ENCODE results near the gene BEST2. TPM values are rescaled to one million over a fixed set of nuclear protein-coding genes. Genes with fewer than 3 reads are reported as not detected.
"Not testable (repeated sequence)": the region's sequence is repeated elsewhere in the genome, so short reads cannot be mapped to it uniquely, and the experiment has no call there.

The BEST2 gene
- total and polyA plus RNA-seq, 12 donors = not detected

- H3K27me3 ChIP-seq = no peaks in the 10 kb centered on the region
Observed at GRCh38 chr19:12723641-12724426, 27.8 kb upstream of the BEST2 start, which contains the start of gene TNPO2. TNPO2 (minus strand) TSS chr19:12723932; CDS start chr19:12720977, 2,955 bp downstream.

DNA sequence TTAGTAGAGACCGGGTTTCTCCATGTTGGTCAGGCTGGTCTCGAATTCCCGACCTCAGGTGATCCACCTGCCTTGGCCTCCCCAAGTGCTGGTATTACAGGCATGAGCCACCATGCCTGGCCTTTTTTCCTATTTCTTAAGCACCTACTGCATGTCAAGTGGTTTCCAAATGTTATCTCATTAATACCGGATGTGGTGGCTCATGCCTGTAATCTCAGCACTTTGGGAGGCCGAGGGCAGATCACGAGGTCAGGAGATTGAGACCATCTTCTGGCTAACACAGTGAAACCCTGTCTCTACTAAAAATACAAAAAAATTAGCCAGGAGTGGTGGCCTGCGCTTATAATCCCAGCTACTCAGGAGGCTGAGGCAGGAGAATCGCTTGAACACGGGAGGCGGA, 26.0 kb upstream of the BEST2 start:
- DNase-seq; H3K27ac ChIP-seq; intact Hi-C loops (cut with DNase I); H3K9me3 ChIP-seq; H3K27me3 ChIP-seq; ATAC-seq; H3K4me3 ChIP-seq: not testable (repeated sequence)
- peaks cover 0 to 32% (median 10%) of the 10 kb centered on the region in 9 donors for H3K36me3 ChIP-seq
- WGBS, 2 donors = 91% methylated on average over 10 of the region's 10 CpGs
- peaks cover under 1 to 35% (median 22%) of the 10 kb centered on the region in 9 donors for H3K4me1 ChIP-seq

More at GRCh38 chr19:12723641-12724426, 27.8 kb upstream of the BEST2 start, which contains the start of gene TNPO2:
- Histone ChIP-seq H3K27ac (peak within 1 kb of the TSS in 9 of 10 donors; percentile 91 to 97 (median 95)), H3K4me3 (peak within 1 kb of the TSS; percentile 40 to 83 (median 70)), H3K36me3 (peaks cover 0 to 22% (median 2%) of the 10 kb centered on the region in 9 donors), H3K4me1 (peaks cover 7 to 46% (median 32%) of the 10 kb centered on the region in 9 donors), H3K9me3 (no peaks in the 10 kb centered on the region)
- peak; percentile 55 to 61 for DNase-seq
- 4 to 5% methylated on average over 28 of the region's 28 CpGs for WGBS, 2 donors
- ATAC-seq = peak in 7 of 8 donors; percentile 16 to 70 (median 58)
- intact Hi-C loops (cut with DNase I) = loop anchor here in 3 of 10 donors (2.0 to 5.0 kb wide), 3 partner anchors 13 to 68 kb away; partner anchors contain the start of genes DHPS (in 1 of the 3), GET3 (in 1 of the 3) and JUNB (in 1 of the 3)
- TF ChIP-seq CTCF (IDR thresholded peaks at IDR 0.05) = no peak

DNA sequence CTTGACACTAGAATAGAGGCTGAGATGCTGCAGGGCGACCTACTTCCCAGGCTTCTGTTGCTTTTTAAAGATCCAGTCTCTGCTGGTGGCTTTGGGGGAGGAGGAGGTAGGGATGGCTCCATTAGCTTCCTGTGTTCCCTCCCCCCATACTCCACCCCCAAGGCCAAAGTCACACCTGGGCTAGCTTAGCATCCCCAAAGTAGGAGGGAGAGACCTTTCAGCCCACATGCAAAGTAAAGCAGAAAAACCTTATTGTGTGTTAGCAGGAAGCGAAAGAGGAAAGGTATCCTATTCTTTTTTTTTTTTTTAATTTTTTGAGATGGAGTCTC, 24.6 kb upstream of the BEST2 start:
- H3K4me1 ChIP-seq = peaks cover 0 to 34% (median 23%) of the 10 kb centered on the region in 9 donors
- intact Hi-C loops (cut with DNase I) = no loop called here
- no peak for ATAC-seq
- TF ChIP-seq CTCF (IDR thresholded peaks at IDR 0.05) = no peak
- H3K9me3 ChIP-seq = no peaks in the 10 kb centered on the region
- H3K36me3 ChIP-seq = peaks cover 0 to 45% (median 16%) of the 10 kb centered on the region in 9 donors
- no peak overlapping the region for H3K27ac ChIP-seq
- H3K27me3 ChIP-seq = no peaks in the 10 kb centered on the region
- no peak overlapping the region for H3K4me3 ChIP-seq
- 94 to 97% methylated on average over 2 of the region's 2 CpGs for WGBS, 2 donors
- DNase-seq = no peak

GRCh38 chr19:12727745-12728433, 23.7 kb upstream of the BEST2 start:
- no peaks in the 10 kb centered on the region for H3K9me3 ChIP-seq
- no peak overlapping the region for H3K27ac ChIP-seq
- no peak overlapping the region for H3K4me3 ChIP-seq
- ATAC-seq = no peak
- H3K36me3 ChIP-seq = peaks cover 0 to 52% (median 16%) of the 10 kb centered on the region in 9 donors
- H3K27me3 ChIP-seq = no peaks in the 10 kb centered on the region
- WGBS, 2 donors = 96 to 98% methylated on average over 9 of the region's 9 CpGs
- TF ChIP-seq CTCF (IDR thresholded peaks at IDR 0.05) = no peak
- no peak for DNase-seq
- peaks cover 6 to 41% (median 31%) of the 10 kb centered on the region in 9 donors for H3K4me1 ChIP-seq
- intact Hi-C loops (cut with DNase I) = no loop called here
